ENCODE measurements around the gene STAG1.

STAG1 gene

DNA sequence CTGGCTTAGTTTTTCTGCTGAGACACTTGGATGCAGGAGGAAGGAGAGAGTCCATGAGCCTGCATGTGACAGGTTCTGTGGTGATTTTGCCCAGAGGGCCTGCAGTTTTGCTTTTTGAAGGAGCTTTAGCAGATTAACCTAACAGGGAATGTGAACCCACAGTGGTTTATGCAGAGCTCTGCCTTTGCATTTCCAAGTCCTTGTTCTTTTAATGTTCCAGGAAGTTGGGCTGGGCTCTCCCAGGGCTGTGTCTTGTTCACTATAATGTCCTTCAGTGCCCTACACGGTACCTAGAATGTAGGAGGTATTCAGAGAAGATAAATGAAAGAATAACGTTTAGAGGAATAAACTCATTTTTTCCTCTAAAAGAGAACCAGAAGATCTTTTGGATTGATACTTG is 451.7 kb downstream of the STAG1 start:
- no peak for DNase-seq

DNA sequence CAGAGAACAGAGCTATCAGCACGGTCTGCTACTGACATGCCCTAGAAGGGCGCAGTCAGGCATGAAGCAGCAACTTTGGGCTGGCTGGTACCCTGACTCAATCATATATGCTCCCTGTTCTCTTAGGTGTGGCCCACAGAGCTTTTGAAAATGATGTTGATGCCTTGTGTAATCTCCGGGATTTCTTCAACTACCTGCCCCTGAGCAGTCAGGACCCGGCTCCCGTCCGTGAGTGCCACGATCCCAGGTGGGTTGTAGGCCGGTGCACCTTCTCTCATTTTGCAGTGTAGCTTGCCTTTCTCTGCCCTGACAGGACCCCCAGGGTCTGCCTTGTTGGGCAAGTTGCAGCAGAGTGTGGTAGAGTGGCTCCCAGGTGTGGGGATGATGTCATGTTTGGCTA is 454.4 kb downstream of the STAG1 start:
- DNase-seq = no peak

GRCh38 chr3:136296960-136297359 is 455.2 kb downstream of the STAG1 start:
- no peak for DNase-seq

DNA sequence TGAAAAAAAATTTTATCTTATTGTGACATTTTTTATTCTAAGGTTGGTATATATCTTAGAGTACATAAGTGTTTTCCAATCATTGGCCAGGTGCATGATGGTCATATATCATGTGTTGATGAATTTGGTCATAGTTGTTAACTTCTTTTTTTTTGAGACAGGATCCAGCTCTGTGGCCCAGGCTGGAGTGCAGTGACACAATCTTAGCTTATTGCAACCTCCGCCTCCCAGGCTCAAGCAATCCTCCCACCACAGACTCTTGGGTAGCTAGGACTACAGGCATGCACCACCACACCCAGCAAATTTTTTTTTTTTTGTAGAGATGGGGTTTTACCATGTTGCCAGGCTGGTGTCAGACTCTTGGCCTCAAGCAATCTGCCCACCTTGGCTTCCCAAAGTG is 458.0 kb downstream of the STAG1 start:
- DNase-seq = no peak

- no peak for DNase-seq
Observed at GRCh38 chr3:136293279-136293678, 458.9 kb downstream of the STAG1 start.

DNA sequence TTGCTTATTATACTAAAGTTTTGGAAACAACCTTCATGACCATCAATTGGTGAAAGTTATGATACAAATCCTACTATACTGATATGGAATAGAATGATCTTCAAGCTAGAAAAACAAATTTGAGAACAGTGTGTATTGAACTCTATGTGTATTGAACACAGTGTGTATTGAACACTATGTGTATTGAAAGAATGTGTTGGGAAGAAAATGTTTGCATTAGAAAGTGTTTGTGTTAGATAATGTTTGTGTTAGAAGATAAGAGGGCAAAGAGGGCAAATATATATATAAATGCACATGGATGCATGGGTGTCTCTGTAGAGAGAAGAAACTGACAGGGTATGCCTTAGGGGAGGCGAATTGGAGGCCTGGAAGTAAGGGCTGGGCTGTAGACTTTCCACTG is 459.7 kb downstream of the STAG1 start:
- no peak for DNase-seq

DNA sequence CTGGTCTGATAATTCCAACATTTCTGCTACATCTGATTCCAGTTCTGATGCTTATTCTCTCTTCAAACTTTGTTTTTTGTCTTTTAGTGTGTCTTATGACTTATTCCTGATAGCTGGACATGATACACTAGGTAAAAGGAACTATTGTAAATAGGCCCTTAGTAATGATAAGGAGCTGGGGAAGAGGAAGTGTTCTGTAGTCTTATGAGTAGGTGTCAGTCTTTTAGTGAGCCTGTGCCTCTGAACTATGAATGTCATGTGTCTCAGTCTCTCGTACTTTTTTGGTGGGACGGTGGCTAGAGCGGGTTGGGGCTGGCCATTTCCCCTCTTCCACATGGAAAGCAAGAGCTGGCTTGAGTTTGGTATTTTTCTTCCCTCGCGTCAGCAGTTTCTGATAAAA is 460.9 kb downstream of the STAG1 start:
- no peak for DNase-seq

Data from stimulated activated CD4-positive, alpha-beta T cell treated with anti-CD3 and anti-CD28 coated beads, Interleukin-4, amount 100 ng/mL, for 4 hours (primary cell).